WTC11 (cell line): ENCODE measurements around the gene UBXN10.

Experiments used
- CBFB ChIP-seq: sonication (generic); formaldehyde crosslinking; IDR thresholded peaks from 2 replicates; pipeline ENCODE4 v1.8.1; 2022; ENCODE audit warnings: mild to moderate bottlenecking, low read depth, missing genetic modification reagents
- CREB1 ChIP-seq: sonication (generic); formaldehyde crosslinking; IDR thresholded peaks from 2 replicates; pipeline ENCODE4 v1.8.0; 2023; ENCODE audit warnings: mild to moderate bottlenecking, missing genetic modification reagents
- NFYB ChIP-seq: sonication (generic); formaldehyde crosslinking; conservative IDR thresholded peaks from 2 replicates; pipeline ENCODE4 v1.8.0; 2022; ENCODE audit warnings: low read depth, missing genetic modification reagents
- NR3C1 ChIP-seq: sonication (generic); formaldehyde crosslinking; conservative IDR thresholded peaks from 2 replicates; pipeline ENCODE4 v1.8.1; 2023; ENCODE audit warnings: low read depth, mild to moderate bottlenecking, missing genetic modification reagents
- SMAD4 ChIP-seq: sonication (generic); formaldehyde crosslinking; IDR thresholded peaks from 2 replicates; pipeline ENCODE4 v1.8.0; 2022; ENCODE audit warnings: mild to moderate bottlenecking, missing genetic modification reagents
- ZNF423 ChIP-seq: fragments of 250-450 bp; sonication (Bioruptor Pico); IDR thresholded peaks from 2 replicates; pipeline ENCODE4 v2.1.2; 2022; ENCODE audit warnings: mild to moderate bottlenecking, moderate library complexity
- TF ChIP-seq, protein P1 (sequence below): fragments of 200-600 bp; IDR thresholded peaks from 2 replicates; pipeline ENCODE4 v1.8.0; 2022; ENCODE audit warnings: antibody characterized with exemption
- TF ChIP-seq, protein P2 (sequence below): sonication (generic); formaldehyde crosslinking; conservative IDR thresholded peaks from 2 replicates; pipeline ENCODE4 v1.8.1; 2022; ENCODE audit warnings: mild to moderate bottlenecking, missing genetic modification reagents
- TF ChIP-seq, protein P3 (sequence below): sonication (generic); formaldehyde crosslinking; IDR thresholded peaks from 2 replicates; pipeline ENCODE4 v1.8.0; 2022; ENCODE audit warnings: mild to moderate bottlenecking, missing genetic modification reagents
- TF ChIP-seq, protein P4 (sequence below): sonication (generic); formaldehyde crosslinking; IDR thresholded peaks from 2 replicates; pipeline ENCODE4 v1.8.0; 2022; ENCODE audit warnings: mild to moderate bottlenecking, missing genetic modification reagents
- TF ChIP-seq, protein P5 (sequence below): fragments of 250-450 bp; sonication (Bioruptor Pico); IDR thresholded peaks from 2 replicates; pipeline ENCODE4 v1.9.0; 2021; ENCODE audit warnings: mild to moderate bottlenecking

DNA sequence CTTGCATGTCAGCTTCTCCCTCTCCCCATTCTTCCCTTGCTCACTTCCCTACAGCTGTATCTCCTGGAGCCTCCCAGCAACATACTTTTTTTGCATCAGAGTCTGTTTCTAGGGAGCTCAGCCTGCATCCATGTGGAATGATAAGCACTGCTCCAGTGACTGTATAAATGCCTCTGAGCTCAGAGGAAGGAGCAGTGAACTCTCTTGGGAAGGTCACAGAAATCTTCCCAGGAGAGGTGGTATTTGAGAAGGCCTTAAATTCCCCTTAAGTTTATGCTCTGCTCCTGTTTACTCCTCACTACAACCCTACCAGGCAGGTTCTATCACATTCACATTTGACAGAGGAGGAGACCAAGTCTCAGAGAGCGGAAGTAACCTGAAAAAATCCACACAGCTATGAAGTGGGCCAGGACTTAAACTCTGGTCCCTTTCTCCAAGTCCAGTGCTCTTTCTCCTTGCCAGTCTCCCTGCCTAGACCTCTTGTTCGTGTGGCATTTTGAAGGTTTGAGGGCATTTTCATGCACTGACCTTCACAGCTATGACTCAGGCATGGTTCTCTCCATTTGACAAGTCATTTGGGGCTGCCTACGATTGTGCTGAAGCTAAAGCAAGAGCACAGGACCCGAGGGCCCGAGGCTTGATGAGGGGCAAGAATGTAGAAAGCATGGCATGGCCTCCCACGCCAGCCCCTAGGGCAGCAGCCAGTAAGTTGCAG, 5.6 kb upstream of the UBXN10 start:
- TF ChIP-seq, protein P1, sequence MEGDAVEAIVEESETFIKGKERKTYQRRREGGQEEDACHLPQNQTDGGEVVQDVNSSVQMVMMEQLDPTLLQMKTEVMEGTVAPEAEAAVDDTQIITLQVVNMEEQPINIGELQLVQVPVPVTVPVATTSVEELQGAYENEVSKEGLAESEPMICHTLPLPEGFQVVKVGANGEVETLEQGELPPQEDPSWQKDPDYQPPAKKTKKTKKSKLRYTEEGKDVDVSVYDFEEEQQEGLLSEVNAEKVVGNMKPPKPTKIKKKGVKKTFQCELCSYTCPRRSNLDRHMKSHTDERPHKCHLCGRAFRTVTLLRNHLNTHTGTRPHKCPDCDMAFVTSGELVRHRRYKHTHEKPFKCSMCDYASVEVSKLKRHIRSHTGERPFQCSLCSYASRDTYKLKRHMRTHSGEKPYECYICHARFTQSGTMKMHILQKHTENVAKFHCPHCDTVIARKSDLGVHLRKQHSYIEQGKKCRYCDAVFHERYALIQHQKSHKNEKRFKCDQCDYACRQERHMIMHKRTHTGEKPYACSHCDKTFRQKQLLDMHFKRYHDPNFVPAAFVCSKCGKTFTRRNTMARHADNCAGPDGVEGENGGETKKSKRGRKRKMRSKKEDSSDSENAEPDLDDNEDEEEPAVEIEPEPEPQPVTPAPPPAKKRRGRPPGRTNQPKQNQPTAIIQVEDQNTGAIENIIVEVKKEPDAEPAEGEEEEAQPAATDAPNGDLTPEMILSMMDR, result no peak
- TF ChIP-seq, protein P2, sequence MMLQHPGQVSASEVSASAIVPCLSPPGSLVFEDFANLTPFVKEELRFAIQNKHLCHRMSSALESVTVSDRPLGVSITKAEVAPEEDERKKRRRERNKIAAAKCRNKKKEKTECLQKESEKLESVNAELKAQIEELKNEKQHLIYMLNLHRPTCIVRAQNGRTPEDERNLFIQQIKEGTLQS (CRISPR knock-in tag), result no peak
- TF ChIP-seq CBFB (CRISPR knock-in tag), result no peak
- TF ChIP-seq, protein P3, sequence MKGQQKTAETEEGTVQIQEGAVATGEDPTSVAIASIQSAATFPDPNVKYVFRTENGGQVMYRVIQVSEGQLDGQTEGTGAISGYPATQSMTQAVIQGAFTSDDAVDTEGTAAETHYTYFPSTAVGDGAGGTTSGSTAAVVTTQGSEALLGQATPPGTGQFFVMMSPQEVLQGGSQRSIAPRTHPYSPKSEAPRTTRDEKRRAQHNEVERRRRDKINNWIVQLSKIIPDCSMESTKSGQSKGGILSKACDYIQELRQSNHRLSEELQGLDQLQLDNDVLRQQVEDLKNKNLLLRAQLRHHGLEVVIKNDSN (CRISPR knock-in tag), result no peak
- no peak for TF ChIP-seq NFYB (CRISPR knock-in tag)
- no peak for TF ChIP-seq SMAD4 (CRISPR knock-in tag)
- TF ChIP-seq, protein P4, sequence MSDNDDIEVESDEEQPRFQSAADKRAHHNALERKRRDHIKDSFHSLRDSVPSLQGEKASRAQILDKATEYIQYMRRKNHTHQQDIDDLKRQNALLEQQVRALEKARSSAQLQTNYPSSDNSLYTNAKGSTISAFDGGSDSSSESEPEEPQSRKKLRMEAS (CRISPR knock-in tag), result no peak
- TF ChIP-seq ZNF423 (CRISPR knock-in tag), result no peak
- TF ChIP-seq, protein P5, sequence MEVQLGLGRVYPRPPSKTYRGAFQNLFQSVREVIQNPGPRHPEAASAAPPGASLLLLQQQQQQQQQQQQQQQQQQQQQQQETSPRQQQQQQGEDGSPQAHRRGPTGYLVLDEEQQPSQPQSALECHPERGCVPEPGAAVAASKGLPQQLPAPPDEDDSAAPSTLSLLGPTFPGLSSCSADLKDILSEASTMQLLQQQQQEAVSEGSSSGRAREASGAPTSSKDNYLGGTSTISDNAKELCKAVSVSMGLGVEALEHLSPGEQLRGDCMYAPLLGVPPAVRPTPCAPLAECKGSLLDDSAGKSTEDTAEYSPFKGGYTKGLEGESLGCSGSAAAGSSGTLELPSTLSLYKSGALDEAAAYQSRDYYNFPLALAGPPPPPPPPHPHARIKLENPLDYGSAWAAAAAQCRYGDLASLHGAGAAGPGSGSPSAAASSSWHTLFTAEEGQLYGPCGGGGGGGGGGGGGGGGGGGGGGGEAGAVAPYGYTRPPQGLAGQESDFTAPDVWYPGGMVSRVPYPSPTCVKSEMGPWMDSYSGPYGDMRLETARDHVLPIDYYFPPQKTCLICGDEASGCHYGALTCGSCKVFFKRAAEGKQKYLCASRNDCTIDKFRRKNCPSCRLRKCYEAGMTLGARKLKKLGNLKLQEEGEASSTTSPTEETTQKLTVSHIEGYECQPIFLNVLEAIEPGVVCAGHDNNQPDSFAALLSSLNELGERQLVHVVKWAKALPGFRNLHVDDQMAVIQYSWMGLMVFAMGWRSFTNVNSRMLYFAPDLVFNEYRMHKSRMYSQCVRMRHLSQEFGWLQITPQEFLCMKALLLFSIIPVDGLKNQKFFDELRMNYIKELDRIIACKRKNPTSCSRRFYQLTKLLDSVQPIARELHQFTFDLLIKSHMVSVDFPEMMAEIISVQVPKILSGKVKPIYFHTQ (CRISPR knock-in tag), result no peak
- TF ChIP-seq CREB1 (CRISPR knock-in tag), result no peak
- TF ChIP-seq NR3C1 (CRISPR knock-in tag), result no peak
